Measurements from ENCODE around the gene SPRED2.
A peak's percentile ranks its signal among the peaks of the same experiment; 100 is the strongest.

The SPRED2 gene

DNA sequence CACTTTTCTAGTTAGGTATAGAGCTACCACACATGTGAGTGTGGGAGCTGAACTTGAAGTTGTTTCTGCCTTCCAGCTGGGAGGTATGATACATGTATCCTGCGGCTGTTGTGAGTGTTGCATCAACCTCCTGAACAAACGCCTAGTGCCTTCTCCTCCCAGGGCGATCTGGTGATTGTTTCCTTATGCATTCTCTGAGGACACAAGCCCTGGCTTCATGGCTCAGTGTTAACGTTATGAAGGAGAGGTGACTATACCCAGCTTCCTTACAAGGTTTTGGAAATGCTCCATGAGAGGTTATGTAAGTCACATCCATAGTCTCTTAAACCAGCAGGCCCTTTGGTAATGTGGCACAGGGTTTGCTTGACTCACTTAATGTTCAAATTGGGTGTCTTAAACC, 64.9 kb downstream of the SPRED2 start:
- peak; percentile 30 for FAIRE-seq
- DNase-seq (ENCODE audit: low spot score), result peak; percentile 57

DNA sequence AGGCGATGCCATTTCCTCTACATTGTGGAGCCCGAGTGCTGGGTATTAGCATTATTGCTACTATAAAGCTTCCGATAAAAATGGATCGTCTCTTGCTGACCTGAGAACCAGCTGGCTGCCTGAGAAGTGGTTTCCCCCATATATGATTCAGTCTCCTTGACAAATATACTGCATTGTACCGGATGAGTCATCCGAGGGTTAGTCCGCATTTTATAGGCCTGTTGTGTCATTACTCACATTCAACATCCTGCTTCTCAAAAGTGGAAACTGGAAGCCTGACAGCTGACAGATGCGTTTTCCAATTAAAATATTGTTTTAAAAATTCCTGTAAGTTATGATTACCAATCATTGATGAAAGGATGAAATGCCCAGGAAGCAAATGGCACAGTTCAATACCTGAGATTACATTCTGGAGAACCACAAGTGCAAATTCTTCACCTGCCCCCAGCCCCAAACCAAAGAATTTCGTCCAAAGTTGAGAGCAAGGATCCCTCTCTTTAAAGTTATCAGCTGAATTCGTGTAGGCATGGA, 65.7 kb downstream of the SPRED2 start:
- peak; percentile 93 for DNase-seq (ENCODE audit: low spot score)
- no peak for FAIRE-seq

DNA sequence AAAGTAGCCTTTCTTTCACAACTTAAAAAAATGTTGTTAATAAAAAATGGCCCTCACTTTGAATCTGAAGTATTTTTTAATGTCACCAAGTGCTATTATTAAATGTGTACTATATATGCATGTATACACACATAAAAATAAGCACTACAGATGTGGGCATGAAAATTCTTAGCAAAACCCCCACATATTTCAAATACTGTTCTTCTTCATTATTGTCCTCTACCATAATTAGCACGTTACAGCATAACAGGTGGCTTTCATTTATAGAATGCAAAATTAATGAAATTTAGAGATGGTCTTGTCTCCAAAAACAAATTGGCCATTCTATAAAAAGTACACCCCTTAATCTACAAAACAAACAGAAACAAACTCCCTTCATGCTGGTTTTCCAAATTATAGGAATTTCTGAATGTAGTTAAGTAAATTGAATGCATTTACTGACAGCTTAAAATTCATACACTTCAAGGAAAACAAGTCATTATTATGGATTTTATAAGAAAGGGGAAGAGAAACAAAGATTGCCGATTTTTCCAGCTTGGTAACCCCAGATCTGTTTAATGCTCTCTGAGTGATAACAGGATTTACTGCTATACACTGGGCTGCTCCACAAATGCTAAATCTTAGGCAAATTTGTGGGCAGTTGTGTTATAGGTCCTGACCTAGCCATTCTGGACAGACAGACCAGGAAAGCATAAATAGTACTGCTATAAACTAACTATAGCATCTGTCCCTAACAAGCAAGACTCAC, 67.2 kb downstream of the SPRED2 start:
- FAIRE-seq (no peak), DNase-seq (ENCODE audit: low spot score) (no peak)

DNA sequence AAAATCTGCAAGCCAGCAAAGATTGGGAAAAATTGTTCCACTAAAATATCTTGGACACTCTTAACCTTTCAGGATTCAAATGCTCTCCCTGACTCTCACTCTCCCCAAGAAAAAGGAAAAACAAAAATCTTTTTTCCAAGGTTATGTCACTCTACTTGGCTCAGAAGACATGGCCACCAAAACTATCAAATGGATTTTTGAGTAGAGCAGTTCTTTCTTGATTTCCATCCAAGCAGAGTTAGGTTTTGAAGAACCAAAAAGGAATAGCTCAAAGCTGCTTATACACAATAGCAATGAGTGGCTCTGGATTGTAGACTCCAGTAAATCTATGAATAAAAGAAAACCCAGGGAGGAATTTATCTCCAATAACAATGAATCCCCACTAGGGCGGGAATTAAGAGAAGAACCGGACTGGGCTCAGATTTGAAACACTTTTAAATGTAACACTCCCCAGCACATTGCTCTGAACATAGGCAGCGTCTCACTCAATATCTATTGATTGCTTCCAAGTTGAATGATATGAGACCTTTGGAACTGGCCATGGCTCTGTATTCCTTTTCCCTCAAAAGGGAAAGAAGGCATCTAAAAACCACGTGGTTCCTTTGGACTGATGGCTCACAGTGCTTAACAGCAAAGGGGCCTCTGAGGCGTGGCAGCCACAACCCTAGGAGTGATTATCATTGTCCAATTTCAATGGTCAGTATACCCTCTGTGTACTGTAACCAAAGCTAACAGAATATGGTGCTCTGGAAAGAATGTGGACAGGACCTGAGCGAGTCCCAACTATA, 68.3 kb downstream of the SPRED2 start:
- FAIRE-seq (no peak), DNase-seq (ENCODE audit: low spot score) (no peak)

DNA sequence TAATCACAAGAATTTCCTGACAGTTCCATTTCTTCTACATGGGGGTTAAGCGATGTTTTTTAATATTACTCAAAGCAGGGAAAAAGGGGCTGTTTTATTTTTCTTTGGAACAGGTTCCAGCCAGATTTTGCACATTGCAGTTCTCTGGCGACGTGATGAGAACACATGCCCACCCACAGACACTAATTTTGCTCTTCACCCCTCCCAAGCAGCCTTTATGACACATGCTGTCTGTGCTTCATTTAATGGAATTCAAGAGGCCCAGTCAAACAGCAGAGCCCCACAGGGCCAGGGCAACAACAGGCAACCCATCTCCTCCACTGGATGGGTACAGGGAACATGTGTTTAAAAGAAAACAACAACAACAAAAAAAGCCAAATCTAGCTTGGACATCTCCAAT, 70.8 kb downstream of the SPRED2 start:
- DNase-seq (ENCODE audit: low spot score), result peak; percentile 45
- no peak for FAIRE-seq

DNA sequence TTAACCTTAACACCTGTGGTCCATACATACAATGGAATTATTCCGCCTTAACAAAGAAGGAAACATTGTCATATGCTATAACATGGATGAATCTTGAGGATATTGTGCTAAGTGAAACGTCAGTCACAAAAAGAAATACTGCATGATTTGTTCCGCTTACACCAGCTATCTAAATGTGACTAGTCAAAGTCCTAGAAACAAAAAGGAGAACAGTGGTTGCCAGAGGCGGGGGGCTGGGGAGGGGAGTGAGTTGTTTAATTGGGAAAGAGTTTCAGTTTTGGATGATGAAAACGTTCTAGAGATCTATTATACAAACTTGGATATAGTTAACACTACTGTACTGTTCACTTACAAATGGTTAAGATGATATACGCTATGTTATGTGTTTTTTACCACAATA, 72.0 kb downstream of the SPRED2 start:
- DNase-seq (ENCODE audit: low spot score) (no peak), FAIRE-seq (no peak)

DNA sequence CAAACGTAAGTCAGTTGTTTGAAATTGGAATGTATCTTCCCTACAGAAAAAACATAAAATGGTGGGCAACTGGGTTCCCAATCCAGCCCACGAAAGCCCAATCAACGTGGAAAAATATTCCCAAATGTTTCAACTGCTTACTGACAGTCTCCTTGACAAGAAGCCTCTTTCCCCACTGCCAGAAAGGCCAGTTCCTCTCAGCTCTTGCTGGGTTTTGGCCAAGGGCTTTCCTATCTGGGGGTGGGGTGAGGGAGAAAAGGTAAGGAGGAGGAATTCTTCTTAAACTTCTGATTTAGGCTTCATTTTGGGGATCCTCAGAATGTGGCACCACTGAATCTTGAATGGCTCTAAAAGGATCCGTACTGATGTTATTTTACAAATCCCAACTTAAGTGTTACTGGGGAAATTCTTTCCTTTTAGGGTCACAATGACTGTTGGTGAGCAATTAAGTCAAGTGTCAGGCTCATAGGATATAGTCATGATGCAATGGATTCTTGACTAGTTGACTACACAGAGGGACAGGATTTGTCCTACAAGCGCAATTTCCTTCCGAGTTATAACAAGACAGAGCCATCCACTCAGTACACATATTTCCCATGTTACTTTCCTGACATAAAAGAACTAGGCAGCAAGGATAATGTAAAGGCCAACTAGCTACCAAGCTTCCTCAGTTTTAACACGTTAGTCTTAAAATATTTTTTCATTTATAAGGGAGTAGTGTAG, 73.6 kb downstream of the SPRED2 start:
- no peak for DNase-seq (ENCODE audit: low spot score)
- FAIRE-seq, result no peak

DNA sequence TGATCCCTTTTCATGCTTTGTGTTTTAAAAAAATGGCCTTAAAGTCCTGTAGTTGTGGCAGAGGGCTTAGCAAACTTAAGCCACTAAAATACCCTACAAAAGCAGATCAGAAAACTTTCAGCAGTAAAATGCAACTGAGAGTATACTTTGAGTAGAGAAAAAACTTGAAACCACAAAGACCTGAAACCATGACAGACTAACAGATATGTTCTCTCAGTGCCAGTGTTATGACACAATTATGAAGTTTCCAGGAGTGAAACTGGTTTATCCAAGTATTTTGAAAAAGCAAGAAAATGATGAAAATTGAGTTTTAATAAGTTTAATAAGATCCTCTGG, 74.5 kb downstream of the SPRED2 start:
- DNase-seq (ENCODE audit: low spot score) (no peak), FAIRE-seq (no peak)

DNA sequence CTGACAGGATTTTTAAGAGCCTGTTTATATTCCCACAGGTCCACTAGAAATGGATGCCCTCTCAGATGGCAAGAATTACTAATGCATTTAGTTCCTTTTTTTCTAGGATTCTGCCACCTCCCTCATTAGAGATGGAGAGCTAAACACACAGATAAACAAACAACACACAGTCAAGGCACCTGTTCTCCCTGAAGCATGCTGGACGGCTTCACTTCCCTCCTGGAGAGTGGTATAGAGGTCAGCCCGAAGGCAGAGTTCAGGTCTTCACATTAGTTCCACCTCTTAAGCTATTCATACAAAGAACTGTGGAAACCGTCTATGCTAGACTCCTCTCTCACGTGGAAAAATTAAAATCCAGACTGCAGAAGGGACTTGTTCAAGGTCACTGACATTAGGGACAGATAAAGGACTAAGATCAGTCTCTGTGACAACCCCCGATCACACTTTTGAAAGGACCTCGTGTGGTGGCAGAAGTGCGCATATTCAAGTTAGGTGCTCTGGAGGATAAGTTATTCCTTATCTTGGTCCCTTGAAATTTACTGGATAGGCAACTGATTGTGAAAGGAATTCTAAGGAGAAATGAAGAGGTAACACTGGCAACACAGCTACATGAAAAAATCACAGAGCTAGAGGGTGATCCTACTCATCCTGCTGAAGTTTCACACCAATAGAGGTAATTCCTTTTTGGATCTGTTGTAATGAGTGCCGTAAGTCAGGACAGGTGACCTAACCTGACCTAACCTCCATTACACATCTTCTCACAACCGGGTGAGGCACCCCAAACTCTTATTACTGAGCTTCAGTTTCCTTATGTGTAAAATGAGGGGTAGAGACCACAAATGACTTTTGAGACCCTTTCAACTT, 75.1 kb downstream of the SPRED2 start:
- DNase-seq (ENCODE audit: low spot score) (no peak), FAIRE-seq (no peak)

DNA sequence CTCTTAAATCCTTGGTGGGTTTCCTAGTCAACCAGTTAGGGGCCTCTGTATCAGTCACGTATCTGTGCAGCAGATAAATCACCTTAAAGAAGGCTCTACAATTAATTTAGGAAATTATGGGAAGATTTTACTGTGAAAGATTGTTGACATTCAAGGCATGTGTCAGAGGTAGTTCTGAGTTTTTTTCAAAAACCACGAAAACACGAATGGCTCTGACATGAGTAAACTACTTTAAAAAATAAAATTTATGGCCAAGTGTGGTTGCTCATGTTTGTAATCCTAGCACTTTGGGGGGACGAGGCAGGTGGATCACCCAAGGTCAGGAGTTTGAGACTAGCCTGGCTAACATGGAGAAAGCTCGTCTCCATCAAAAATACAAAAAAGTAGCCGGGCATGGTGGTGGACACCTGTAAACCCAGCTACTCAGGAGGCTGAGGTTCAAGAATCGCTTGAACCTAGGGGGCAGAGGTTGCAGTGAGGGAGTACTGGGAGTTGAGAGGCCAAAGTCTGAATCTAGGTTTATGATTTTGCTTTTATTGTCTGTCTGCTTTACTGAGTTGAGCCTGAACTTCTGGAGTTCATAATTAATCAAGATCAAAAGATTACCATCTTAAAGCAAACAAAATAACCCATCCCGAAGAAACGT, 77.1 kb downstream of the SPRED2 start:
- FAIRE-seq (no peak), DNase-seq (ENCODE audit: low spot score) (no peak)

DNA sequence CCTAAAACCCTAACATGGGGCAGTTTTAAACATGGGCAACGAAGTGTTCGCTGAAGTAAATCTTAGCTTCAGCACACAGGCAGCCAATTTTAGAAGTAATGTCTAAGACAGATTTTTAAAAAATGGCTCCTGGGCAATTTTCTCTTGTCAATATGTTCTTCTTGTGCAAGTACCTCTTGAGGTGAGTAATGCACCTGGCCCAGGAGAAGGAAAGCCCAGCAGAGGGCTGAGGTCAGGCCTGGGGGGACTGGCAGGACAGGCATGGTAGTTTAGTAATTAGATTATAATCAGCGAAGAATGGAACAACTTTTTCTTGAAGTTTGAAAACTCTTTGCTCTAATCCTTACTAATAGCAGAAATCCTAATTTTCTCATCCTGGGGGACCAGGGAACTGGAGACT, 77.6 kb downstream of the SPRED2 start:
- FAIRE-seq (no peak), DNase-seq (ENCODE audit: low spot score) (no peak)

DNA sequence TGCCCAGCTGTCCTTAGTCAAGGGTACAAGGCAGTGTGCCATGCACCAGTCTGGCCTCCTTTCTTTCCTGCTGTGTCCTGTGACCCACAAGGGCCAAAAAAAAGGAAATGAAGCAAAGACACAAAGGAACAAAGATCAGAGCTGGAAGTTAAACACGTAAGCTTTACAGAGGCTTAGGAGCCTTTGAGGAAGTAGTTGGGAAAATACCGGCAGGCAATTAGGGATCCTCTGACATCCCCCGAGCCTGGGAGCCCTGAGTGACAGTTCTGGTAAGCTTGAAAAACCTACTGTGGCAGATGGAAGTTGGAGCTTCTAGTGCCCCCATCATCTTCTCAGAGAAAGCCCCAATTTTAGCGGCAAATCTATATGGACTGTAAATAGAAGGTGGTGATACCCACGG, 78.5 kb downstream of the SPRED2 start:
- FAIRE-seq (no peak), DNase-seq (ENCODE audit: low spot score) (no peak)

DNA sequence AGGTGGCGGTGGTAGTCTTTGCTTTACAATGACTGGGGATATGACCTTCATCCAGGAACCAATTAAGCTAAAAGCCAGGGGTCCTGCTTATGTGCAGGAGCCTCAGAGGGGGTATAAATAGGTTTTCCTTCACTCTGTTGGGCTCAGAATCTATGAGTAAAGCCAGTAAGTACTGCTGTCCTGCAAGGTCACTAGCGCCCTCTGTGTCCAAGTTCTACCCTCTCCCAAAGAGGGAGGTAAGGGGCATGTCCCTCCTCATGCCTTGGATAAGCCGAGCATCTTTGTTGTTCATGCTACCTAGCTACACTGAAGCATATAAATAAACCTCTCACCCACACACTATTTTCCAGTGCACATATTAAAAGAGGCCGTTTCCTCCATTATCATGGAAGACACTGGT, 79.4 kb downstream of the SPRED2 start:
- DNase-seq (ENCODE audit: low spot score), result no peak

DNA sequence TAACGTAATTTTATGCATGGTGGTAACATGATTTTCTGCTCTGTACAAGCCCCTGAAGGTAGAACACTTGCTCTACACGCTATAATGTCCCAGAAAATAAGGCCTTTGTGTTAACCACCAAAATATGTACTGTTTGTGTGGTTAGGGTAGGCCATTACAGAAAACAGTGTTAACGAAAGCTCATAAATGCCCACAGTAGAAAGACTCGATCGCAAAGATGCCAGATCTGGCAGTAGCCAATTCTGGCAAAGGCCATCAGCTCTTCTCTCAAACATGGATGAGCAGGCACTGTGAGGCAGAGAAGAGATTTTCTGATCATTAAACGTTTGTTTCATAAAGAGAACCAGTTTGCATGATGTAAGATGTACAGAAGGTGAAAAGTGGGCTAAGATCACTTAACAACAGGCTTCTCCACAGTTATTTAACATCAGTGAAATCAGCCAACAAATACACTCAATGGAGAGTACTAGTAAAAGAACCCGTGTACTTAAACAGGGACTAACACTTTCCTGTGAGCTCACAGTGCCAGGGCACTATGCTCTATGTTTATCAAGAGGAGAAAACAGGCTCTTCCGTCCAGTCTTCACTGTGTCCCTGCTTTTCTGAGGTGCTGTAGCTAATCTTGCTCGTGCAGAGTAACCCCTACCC, 80.3 kb downstream of the SPRED2 start:
- FAIRE-seq, result no peak
- no peak for DNase-seq (ENCODE audit: low spot score)

More for the DNA sequence above, 79.4 kb downstream of the SPRED2 start:
- no peak for FAIRE-seq

DNA sequence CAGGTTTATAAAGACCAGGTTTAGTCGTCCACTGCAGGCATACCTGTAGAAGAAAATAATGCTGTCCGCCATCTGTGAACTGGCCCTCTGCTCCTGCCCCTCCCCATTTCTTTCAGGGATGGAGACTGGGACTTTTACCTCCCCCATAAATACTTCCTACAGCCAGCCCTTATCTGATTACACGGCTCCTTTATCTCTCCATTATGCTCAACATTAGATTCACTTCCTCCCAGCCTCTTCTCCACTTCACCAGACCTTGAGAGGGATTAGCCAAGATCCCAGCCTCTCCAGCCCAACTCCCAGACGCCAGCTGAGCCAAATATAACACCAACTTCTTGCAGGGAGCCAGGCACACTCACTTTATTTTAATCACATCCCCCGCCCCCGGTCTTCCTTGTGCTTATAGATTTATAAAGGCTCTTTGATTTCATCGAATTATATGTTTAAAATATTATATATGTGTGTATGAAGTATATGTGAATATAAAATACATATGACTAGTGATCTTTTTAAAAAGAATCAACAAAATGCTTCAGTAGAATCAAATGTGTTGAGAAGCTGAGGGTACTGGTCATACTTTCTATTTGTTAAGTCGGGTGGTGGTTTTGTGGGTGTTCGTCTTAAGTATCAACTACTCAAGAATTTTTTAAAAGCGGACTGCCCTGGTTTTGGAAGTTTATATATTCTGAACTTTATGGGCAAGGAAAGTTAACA, 81.0 kb downstream of the SPRED2 start:
- DNase-seq (ENCODE audit: low spot score), result no peak

DNA sequence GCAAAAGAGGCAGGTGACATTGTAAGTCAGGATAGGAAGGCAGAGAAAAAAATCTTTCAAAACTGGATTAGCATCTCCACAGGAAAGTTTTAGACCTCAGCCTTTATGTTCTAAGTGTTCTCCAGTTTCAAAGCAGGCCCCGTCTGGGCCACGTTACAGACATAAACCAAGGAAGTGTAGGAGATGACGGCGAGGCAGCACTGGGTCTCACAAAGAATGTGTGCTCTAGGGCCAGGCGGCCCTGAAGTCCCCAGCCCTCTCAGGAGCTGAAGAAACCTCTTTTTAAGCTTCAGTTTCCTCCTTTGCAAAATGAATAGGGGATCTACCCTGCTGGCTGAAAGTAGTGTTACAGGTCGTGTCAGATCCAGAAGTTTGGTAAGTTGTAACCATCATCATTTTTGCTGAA, 81.7 kb downstream of the SPRED2 start:
- DNase-seq (ENCODE audit: low spot score) (no peak), FAIRE-seq (no peak)

More for the DNA sequence above, 81.0 kb downstream of the SPRED2 start:
- no peak for FAIRE-seq

DNA sequence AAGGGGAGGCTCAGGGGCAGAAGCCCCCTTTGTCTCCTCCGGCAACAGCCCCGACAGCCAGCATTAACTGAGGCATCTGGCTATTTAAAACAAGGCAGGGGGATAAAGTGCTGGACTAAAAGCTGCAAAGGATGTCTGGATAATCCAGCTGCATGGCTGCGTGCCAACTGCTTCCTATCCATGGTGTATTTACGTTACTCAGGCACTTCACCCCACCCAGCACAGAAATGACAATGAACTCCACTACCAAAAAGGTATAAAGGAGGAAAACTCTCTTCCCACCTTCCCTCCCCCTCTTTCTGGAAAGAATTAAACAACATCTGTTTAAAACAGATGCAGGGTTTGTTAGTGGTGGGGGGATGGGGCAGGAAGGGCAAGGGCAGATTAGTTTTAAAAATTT, 82.5 kb downstream of the SPRED2 start:
- FAIRE-seq, result no peak
- peak; percentile 45 for DNase-seq (ENCODE audit: low spot score)

DNA sequence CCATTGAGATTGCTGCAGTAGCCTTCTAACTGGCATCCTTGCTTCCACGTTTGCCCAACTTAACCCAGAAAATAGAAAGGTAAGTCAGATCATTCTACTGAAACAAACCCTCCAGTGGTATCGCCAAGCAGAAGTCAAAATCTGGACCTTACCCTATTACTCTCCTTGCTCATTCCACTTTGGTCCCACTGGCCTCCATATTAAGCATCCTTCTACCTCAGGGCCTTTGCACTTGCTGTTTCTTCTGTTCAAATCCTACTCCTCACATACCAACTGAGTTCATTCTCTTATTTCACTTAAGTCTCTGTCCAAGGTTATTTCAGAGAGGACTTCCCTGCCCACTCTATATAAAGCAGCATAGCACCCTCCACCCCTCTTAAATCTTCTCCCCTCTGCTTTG, 84.5 kb downstream of the SPRED2 start:
- DNase-seq (ENCODE audit: low spot score) (no peak), FAIRE-seq (no peak)

DNA sequence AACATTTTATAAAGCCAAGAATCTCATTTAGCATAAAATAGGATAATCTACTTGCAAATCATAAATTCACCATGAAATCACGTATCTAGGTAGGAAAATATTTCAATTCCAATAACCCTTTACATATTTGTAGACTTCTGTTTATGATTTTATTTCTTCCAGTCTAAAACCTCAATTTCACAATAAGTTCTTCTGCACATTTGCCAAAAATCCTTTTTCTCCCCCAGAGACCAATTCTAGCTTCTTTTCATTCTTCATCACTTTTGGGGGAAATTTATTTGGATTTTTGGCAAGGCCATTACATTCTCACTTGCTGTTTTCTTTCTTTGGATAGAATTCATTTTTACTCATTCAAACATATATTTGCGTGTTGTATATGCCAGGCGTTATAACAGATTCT, 86.8 kb downstream of the SPRED2 start:
- FAIRE-seq (no peak), DNase-seq (ENCODE audit: low spot score) (no peak)

DNA sequence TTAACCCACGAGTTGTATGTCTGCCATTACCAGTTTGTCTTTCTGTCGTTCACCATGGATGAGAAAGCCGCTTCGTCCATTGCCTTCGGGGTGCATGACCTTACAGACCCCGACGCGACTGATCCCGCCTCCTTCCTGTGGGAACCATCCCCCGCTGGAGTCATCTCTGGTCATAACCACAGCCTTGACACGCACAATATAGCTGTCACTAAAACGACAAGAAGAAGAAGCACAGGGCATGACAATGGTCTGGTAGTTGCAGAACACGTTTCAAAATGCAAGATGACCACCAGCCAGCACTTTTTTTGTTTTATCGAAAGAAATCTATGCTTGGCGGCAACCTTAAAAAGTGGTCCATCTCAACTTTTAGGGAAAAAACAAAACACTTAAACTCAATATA, 87.7 kb downstream of the SPRED2 start:
- DNase-seq (ENCODE audit: low spot score) (no peak), FAIRE-seq (no peak)
